BE2C (cell line): ENCODE data around the gene GYS1.
"Not testable (repeated sequence)": the region's sequence is repeated elsewhere in the genome, so short reads cannot be mapped to it uniquely, and the experiment has no call there.

Experiments used
- DNase-seq: peaks from one replicate; pipeline ENCODE4 v3.0.0-alpha.2; 2020
- H3K27me3 ChIP-seq: fragments of 250-450 bp; sonication (Bioruptor Pico); 2 replicates; pipeline ENCODE4 v1.5.1; 2020; ENCODE audit warnings: mild to moderate bottlenecking
- H3K36me3 ChIP-seq: fragments of 250-450 bp; sonication (Bioruptor Pico); 2 replicates; pipeline ENCODE4 v1.5.1; 2020; ENCODE audit warnings: mild to moderate bottlenecking
- H3K4me1 ChIP-seq: fragments of 250-450 bp; sonication (Bioruptor Pico); 2 replicates; pipeline ENCODE4 v1.5.1; 2020
- H3K4me3 ChIP-seq: 2 replicates; pipeline ENCODE4 v1.5.1; 2011; ENCODE audit warnings: low read depth, low read length
- H3K9me3 ChIP-seq: fragments of 250-450 bp; sonication (Bioruptor Pico); 2 replicates; pipeline ENCODE4 v1.5.1; 2020
- CTCF ChIP-seq: IDR thresholded peaks from 2 replicates; pipeline ENCODE4 v1.5.1; 2012; ENCODE audit warnings: mild to moderate bottlenecking, low read depth, low read length

The GYS1 gene

GRCh38 chr19:49020342-49020741 is 27.2 kb upstream of the GYS1 start:
- no peak for TF ChIP-seq CTCF
- peaks cover 12% of the 10 kb centered on the region for H3K4me1 ChIP-seq

GRCh38 chr19:49019242-49019932 is 26.3 kb upstream of the GYS1 start:
- Histone ChIP-seq H3K4me3 (peak overlapping the region; percentile 62), H3K9me3 (no peaks in the 10 kb centered on the region), H3K4me1 (peaks cover 12% of the 10 kb centered on the region), H3K36me3 (peaks cover 13% of the 10 kb centered on the region), H3K27me3 (no peaks in the 10 kb centered on the region)
- TF ChIP-seq CTCF: peak; percentile 37
- peak; percentile 88 for DNase-seq

More at GRCh38 chr19:49020342-49020741, 27.2 kb upstream of the GYS1 start:
- H3K4me3 ChIP-seq: no peak overlapping the region
- H3K27me3 ChIP-seq: no peaks in the 10 kb centered on the region
- H3K9me3 ChIP-seq: no peaks in the 10 kb centered on the region
- DNase-seq: no peak
- peaks cover 4% of the 10 kb centered on the region for H3K36me3 ChIP-seq

GRCh38 chr19:49018388-49019241 is 25.5 kb upstream of the GYS1 start:
- Histone ChIP-seq H3K4me1 (peaks cover 12% of the 10 kb centered on the region), H3K4me3 (peak overlapping the region; percentile 62), H3K36me3 (peaks cover 17% of the 10 kb centered on the region)
- H3K9me3 ChIP-seq, H3K27me3 ChIP-seq, DNase-seq: not testable (repeated sequence)

- peak overlapping the region; percentile 62 for H3K4me3 ChIP-seq
- no peaks in the 10 kb centered on the region for H3K9me3 ChIP-seq
- H3K4me1 ChIP-seq: peaks cover 12% of the 10 kb centered on the region
- peaks cover 17% of the 10 kb centered on the region for H3K36me3 ChIP-seq
- peak; percentile 83 for DNase-seq
- peak; percentile 45 for TF ChIP-seq CTCF
- H3K27me3 ChIP-seq: no peaks in the 10 kb centered on the region
These were observed 24.7 kb upstream of the GYS1 start for GRCh38 chr19:49017666-49018351.

- H3K36me3 ChIP-seq: peaks cover 21% of the 10 kb centered on the region
- H3K9me3 ChIP-seq: no peaks in the 10 kb centered on the region
- no peak for TF ChIP-seq CTCF
- H3K4me1 ChIP-seq: peaks cover 12% of the 10 kb centered on the region
- H3K27me3 ChIP-seq: no peaks in the 10 kb centered on the region
- H3K4me3 ChIP-seq: peak within 1 kb of the TSS; percentile 62
- no peak for DNase-seq
These were observed 24.0 kb upstream of the GYS1 start, which contains the start of gene LHB for GRCh38 chr19:49017041-49017665. TSS of gene LHB (minus strand) at chr19:49017091. CDS start at chr19:49017081, 10 bp downstream.

- H3K4me1 ChIP-seq: peaks cover 12% of the 10 kb centered on the region
- no peak for DNase-seq
- no peak overlapping the region for H3K4me3 ChIP-seq
- peaks cover 29% of the 10 kb centered on the region for H3K36me3 ChIP-seq
- H3K27me3 ChIP-seq: no peaks in the 10 kb centered on the region
- TF ChIP-seq CTCF: no peak
- no peaks in the 10 kb centered on the region for H3K9me3 ChIP-seq
These were observed 23.1 kb upstream of the GYS1 start for GRCh38 chr19:49016067-49016839.
